Endothelial cell of umbilical vein (primary cell): ENCODE results near the gene KCNH6. TPM values are rescaled to one million over a fixed set of nuclear protein-coding genes. Genes with fewer than 3 reads are reported as not detected.

Experiments used
- BruUV-seq: library from RNA; stranded (reverse); fragments of 400-500 nt; replicated peaks from 2 replicates; lab custom pipeline; 2021; lab: Mats Ljungman, UMichigan
- CTCF ChIA-PET: fragments of 300-600, 350-600 bp; sonication (Branson Sonifier 250); formaldehyde crosslinking; loops from one replicate; lab custom pipeline; 2021; ENCODE audit warnings: antibody characterized with exemption, inconsistent platforms; lab: Charles Lee
- POLR2A ChIA-PET: fragments of 300-600, 350-600 bp; sonication (Branson Sonifier 250); formaldehyde crosslinking; loops from one replicate; lab custom pipeline; 2021; ENCODE audit warnings: antibody characterized with exemption, inconsistent platforms; lab: Charles Lee
- DNase-seq: peaks from one replicate; pipeline ENCODE4 v3.0.0-alpha.2; 2011; ENCODE audit warnings: low read depth, low spot score
- FAIRE-seq: peaks from 2 replicates; lab custom pipeline; 2011; peaks lifted over from hg19 to GRCh38; lab: Jason Lieb, UNC
- H2AFZ ChIP-seq: 2 replicates; pipeline ENCODE4 v1.6.0; 2012; ENCODE audit warnings: low read depth, low read length, control low read depth, inconsistent platforms
- H3K27ac ChIP-seq: 2 replicates; pipeline ENCODE4 v1.5.1; 2011; ENCODE audit warnings: low read depth, mild to moderate bottlenecking, control low read depth, low read length, moderate library complexity; ENCODE audit not compliant: insufficient read depth
- H3K27me3 ChIP-seq, 2 experiments: 2 replicates each; pipeline versions ENCODE4 v1.6.0 to v1.6.1; 2011; ENCODE audit warnings: low read length in 2 of 2, mixed read lengths in 1 of 2; ENCODE audit not compliant: control insufficient read depth in 2 of 2, insufficient read depth in 2 of 2
- H3K36me3 ChIP-seq, 2 experiments: 2 replicates in 1 of 2; 3 replicates in 1 of 2; pipeline ENCODE4 v1.5.1; 2011; ENCODE audit warnings: low read length in 2 of 2, mild to moderate bottlenecking in 1 of 2, moderate library complexity in 1 of 2; ENCODE audit not compliant: control insufficient read depth in 2 of 2, insufficient read depth in 2 of 2; ENCODE audit errors: extremely low read depth in 1 of 2
- H3K4me1 ChIP-seq: 3 replicates; pipeline ENCODE4 v1.5.1; 2011; ENCODE audit warnings: mild to moderate bottlenecking, low read length; ENCODE audit not compliant: control insufficient read depth, insufficient read depth; ENCODE audit errors: extremely low read depth
- H3K4me2 ChIP-seq: 2 replicates; pipeline ENCODE4 v1.6.1; 2011; ENCODE audit warnings: low read length, control low read depth, mixed read lengths; ENCODE audit not compliant: insufficient read depth
- H3K4me3 ChIP-seq, 3 experiments: fragments of 200-600 bp in 1 of 3; sonication (generic), shearing (Covaris generic) in 1 of 3; replicated peaks in 1 of 3; 2 replicates each; pipeline ENCODE4 v1.5.1; 2011 to 2016; ENCODE audit warnings: control low read depth in 3 of 3, low read length in 3 of 3, mild to moderate bottlenecking in 2 of 3, inconsistent platforms in 1 of 3, low read depth in 1 of 3, moderate library complexity in 1 of 3; ENCODE audit not compliant: insufficient read depth in 1 of 3
- H3K79me2 ChIP-seq: 2 replicates; pipeline ENCODE4 v1.6.0; 2012; ENCODE audit warnings: low read length, inconsistent platforms; ENCODE audit not compliant: control insufficient read depth, insufficient read depth
- H3K9ac ChIP-seq: replicated peaks from 2 replicates; pipeline ENCODE3; 2011; ENCODE audit warnings: low read length, control low read depth; ENCODE audit not compliant: insufficient read depth; ENCODE audit errors: extremely low read depth
- H3K9me1 ChIP-seq: replicated peaks from 3 replicates; pipeline ENCODE4 v1.6.0; 2011; ENCODE audit warnings: mild to moderate bottlenecking, low read length; ENCODE audit not compliant: control insufficient read depth, insufficient read depth; ENCODE audit errors: extremely low read depth
- H3K9me3 ChIP-seq: replicated peaks from 2 replicates; pipeline ENCODE4 v1.5.1; 2012; ENCODE audit warnings: low read length, inconsistent platforms; ENCODE audit not compliant: control insufficient read depth, insufficient read depth
- H4K20me1 ChIP-seq: replicated peaks from 2 replicates; pipeline ENCODE3; 2011; ENCODE audit warnings: mild to moderate bottlenecking, low read length; ENCODE audit not compliant: control insufficient read depth, insufficient read depth; ENCODE audit errors: extremely low read depth
- CTCF ChIP-seq, 2 donors: IDR thresholded peaks; 1 replicate in 1 of 2; 2 replicates in 1 of 2; pipeline ENCODE4 v1.5.1; 2011; ENCODE audit warnings: low read length in 2 of 2, mild to moderate bottlenecking in 2 of 2, moderate library complexity in 2 of 2, control low read depth in 1 of 2, inconsistent platforms in 1 of 2, low read depth in 1 of 2; ENCODE audit not compliant: insufficient read depth in 1 of 2; ENCODE audit errors: extremely low read depth in 1 of 2
- EZH2 ChIP-seq: IDR thresholded peaks from 2 replicates; pipeline ENCODE4 v1.6.1; 2012; ENCODE audit warnings: borderline replicate concordance, low read depth, mild to moderate bottlenecking, moderate library complexity, low read length, inconsistent platforms; ENCODE audit not compliant: severe bottlenecking
- FOS ChIP-seq: IDR thresholded peaks from 2 replicates; pipeline ENCODE4 v1.6.1; 2011; ENCODE audit warnings: mild to moderate bottlenecking, low read length, moderate library complexity, borderline replicate concordance; ENCODE audit not compliant: insufficient read depth
- GATA2 ChIP-seq: IDR thresholded peaks from 2 replicates; pipeline ENCODE4 v1.7.0; 2011; ENCODE audit warnings: low read depth, mild to moderate bottlenecking, moderate library complexity, mixed read lengths, low read length; ENCODE audit not compliant: insufficient read length, insufficient read depth
- JUN ChIP-seq: IDR thresholded peaks from 2 replicates; pipeline ENCODE4 v1.6.1; 2011; ENCODE audit warnings: borderline replicate concordance, low read depth; ENCODE audit not compliant: insufficient read length, insufficient read depth
- MAX ChIP-seq: IDR thresholded peaks from 2 replicates; pipeline ENCODE4 v1.6.1; 2011; ENCODE audit not compliant: insufficient read depth, insufficient read length
- MYC ChIP-seq: IDR thresholded peaks from one replicate; pipeline ENCODE4 v1.6.1; 2011; ENCODE audit warnings: mild to moderate bottlenecking, low read depth, low read length
- POLR2A ChIP-seq: IDR thresholded peaks from 2 replicates; pipeline ENCODE4 v1.6.1; 2012; ENCODE audit warnings: low read depth, mild to moderate bottlenecking, control low read depth, low read length
- POLR2AphosphoS5 ChIP-seq: IDR thresholded peaks from 2 replicates; pipeline ENCODE4 v1.6.1; 2012; ENCODE audit warnings: low read depth, mild to moderate bottlenecking, control low read depth, low read length, moderate library complexity; ENCODE audit not compliant: insufficient read depth
- dilution Hi-C: fragments of 300-500 bp; cut with MboI; formaldehyde crosslinking; loops from one replicate; pipeline ENCODE4 v1.15.0; 2019; ENCODE audit warnings: low sequenced_read_pairs; ENCODE audit not compliant: extremely low pct_ligation_motif_present
- intact Hi-C: fragments of 100-400 bp; cut with micrococcal nuclease; formaldehyde crosslinking; loops from one replicate; pipeline ENCODE4 v1.10.0; 2022
- polyA plus RNA-seq, 4 experiments: library from polyadenylated mRNA; depleted of rRNA in 3 of 4; stranded (reverse) in 3 of 4; unstranded in 1 of 4; fragments of >200 nt; gene quantifications; 2 replicates each; pipeline versions ENCODE4 v1.2.1 to v1.2.3, GENCODE V29; 2011 to 2012; ENCODE audit warnings: missing spikeins in 1 of 4
- total RNA-seq: library from RNA; stranded (reverse); gene quantifications from 2 replicates; pipeline ENCODE4 v1.2.3, GENCODE V29; 2021

The KCNH6 gene
- total and polyA plus RNA-seq, 2 donors (not counting 3 experiments of a cell fraction or from before 2014, with no cell fraction given), result 0.07 TPM; not detected in 1

GRCh38 chr17:63515426-63515825 lies 7.7 kb upstream of the KCNH6 start:
- DNase-seq (no peak), FAIRE-seq (no peak)
- TF ChIP-seq CTCF (IDR thresholded peaks at IDR 0.05; ENCODE audit: extremely low read depth in 1 of 2, insufficient read depth in 1 of 2, low read depth in 1 of 2, low read length in 2 of 2) (no peak), GATA2 (no peak), EZH2 (no peak), MAX (no peak), FOS (no peak), POLR2AphosphoS5 (no peak), MYC (no peak), JUN (no peak), POLR2A (no peak)
- H3K9me3 ChIP-seq, result no peaks in the 10 kb centered on the region
- H3K27ac ChIP-seq, result no peak overlapping the region
- no peak overlapping the region for H3K9ac ChIP-seq
- BruUV-seq, result no TSS peak
- H3K79me2 ChIP-seq, result no peaks in the 10 kb centered on the region
- H3K36me3 ChIP-seq, result no peaks in the 10 kb centered on the region
- CTCF ChIA-PET, result interaction anchor here (0.7 to 1.5 kb wide), 3 partner anchors 12 to 90 kb away, joined by 3 to 4 read pairs (median 3); no protein-coding TSS in a partner anchor
- no peaks in the 10 kb centered on the region for H3K4me1 ChIP-seq
- H3K9me1 ChIP-seq, result no peaks in the 10 kb centered on the region
- POLR2A ChIA-PET, result no interaction called here
- no peaks in the 10 kb centered on the region for H4K20me1 ChIP-seq
- no peak overlapping the region for H3K4me3 ChIP-seq
- dilution Hi-C loops, result no loop called here
- intact Hi-C loops, result no loop called here
- no peak overlapping the region for H3K4me2 ChIP-seq
- peaks cover 2 to 4% of the 10 kb centered on the region in 2 experiments for H3K27me3 ChIP-seq
- no peak overlapping the region for H2AFZ ChIP-seq
